Measurements from ENCODE around the gene DTD2. TPM values are rescaled to one million over a fixed set of nuclear protein-coding genes. Genes with fewer than 3 reads are reported as not detected.

The DTD2 gene
- total RNA-seq, 1 donor from 2014 or later: 40.5 TPM

- no peak for DNase-seq (ENCODE audit: low read depth)
Measured at GRCh38 chr14:31405106-31405505, 52.2 kb downstream of the DTD2 start.

GRCh38 chr14:31403707-31404106 lies 53.6 kb downstream of the DTD2 start:
- DNase-seq (ENCODE audit: low read depth): no peak

GRCh38 chr14:31402764-31403439 lies 54.4 kb downstream of the DTD2 start:
- no peak for DNase-seq (ENCODE audit: low read depth)

GRCh38 chr14:31401369-31401932 lies 55.9 kb downstream of the DTD2 start:
- no peak for DNase-seq (ENCODE audit: low read depth)

GRCh38 chr14:31400031-31400638 lies 57.2 kb downstream of the DTD2 start:
- DNase-seq (ENCODE audit: low read depth): no peak

Other genes starting within 250 kb of the DTD2 start
- 239 and 354 TPM in 2 replicates for gene HECTD1, start 249.7 kb downstream of the DTD2 start, total RNA-seq
- 22.7 and 36.0 TPM in 2 replicates for gene HEATR5A, start 37.0 kb downstream of the DTD2 start, total RNA-seq
- not detected in 2 replicates for gene GPR33, start 30.5 kb upstream of the DTD2 start, total RNA-seq
- 14.5 and 21.9 TPM in 2 replicates for gene NUBPL, start 103.9 kb upstream of the DTD2 start, total RNA-seq